Left ventricle myocardium inferior (tissue), 1 donor: Measurements from ENCODE around the gene GPHB5. TPM values are rescaled to one million over a fixed set of nuclear protein-coding genes. Genes with fewer than 3 reads are reported as not detected.
A peak's percentile ranks its signal among the peaks of the same experiment; 100 is the strongest.

Experiments
- DNase-seq: peaks from one replicate; pipeline ENCODE4 v3.0.0-alpha.2; 2020
- H3K27ac ChIP-seq: fragments of 200-600 bp; replicated peaks from 2 replicates; pipeline ENCODE4 v1.8.0; 2021
- H3K27me3 ChIP-seq: fragments of 200-600 bp; 2 replicates; pipeline ENCODE4 v1.8.0; 2021; ENCODE audit warnings: low read depth
- H3K36me3 ChIP-seq: fragments of 200-600 bp; 2 replicates; pipeline ENCODE4 v1.8.0; 2021
- H3K4me1 ChIP-seq: fragments of 200-600 bp; 2 replicates; pipeline ENCODE4 v1.8.0; 2021
- H3K4me3 ChIP-seq: fragments of 200-600 bp; 2 replicates; pipeline ENCODE4 v1.8.0; 2021; ENCODE audit warnings: mild to moderate bottlenecking, moderate library complexity
- H3K9me3 ChIP-seq: fragments of 200-600 bp; replicated peaks from 2 replicates; pipeline ENCODE4 v1.8.0; 2021
- CTCF ChIP-seq: fragments of 200-600 bp; IDR thresholded peaks from 2 replicates; pipeline ENCODE4 v1.8.0; 2021; ENCODE audit warnings: antibody characterized with exemption, mild to moderate bottlenecking, borderline replicate concordance
- intact Hi-C: fragments of 100-400 bp; cut with micrococcal nuclease; formaldehyde crosslinking; loops from one replicate; pipeline ENCODE4 v1.11.0; 2022
- total RNA-seq: library from RNA; stranded (reverse); fragmentation: NEBNext Ultra II Directional; extraction: Animal tissue kit (Norgen Biotek cat#: 25700); gene quantifications from one replicate; pipeline ENCODE4 v1.2.1, GENCODE V29; 2021
- donor health status: DM: no; HTN: yes; CAD: no; lungs with severe emphysema.

Gene GPHB5
- total RNA-seq, 1 donor from 2014 or later, result not detected

GRCh38 chr14:63300854-63301253 is 17.9 kb downstream of the GPHB5 start:
- peak overlapping the region; percentile 2 for H3K27ac ChIP-seq
- intact Hi-C loops, result no loop called here
- H3K4me1 ChIP-seq, result peaks cover 15% of the 10 kb centered on the region
- H3K27me3 ChIP-seq, result no peaks in the 10 kb centered on the region
- peaks cover 14% of the 10 kb centered on the region for H3K9me3 ChIP-seq
- no peak for TF ChIP-seq CTCF
- no peak for DNase-seq
- H3K36me3 ChIP-seq, result no peaks in the 10 kb centered on the region
- no peak overlapping the region for H3K4me3 ChIP-seq

DNA sequence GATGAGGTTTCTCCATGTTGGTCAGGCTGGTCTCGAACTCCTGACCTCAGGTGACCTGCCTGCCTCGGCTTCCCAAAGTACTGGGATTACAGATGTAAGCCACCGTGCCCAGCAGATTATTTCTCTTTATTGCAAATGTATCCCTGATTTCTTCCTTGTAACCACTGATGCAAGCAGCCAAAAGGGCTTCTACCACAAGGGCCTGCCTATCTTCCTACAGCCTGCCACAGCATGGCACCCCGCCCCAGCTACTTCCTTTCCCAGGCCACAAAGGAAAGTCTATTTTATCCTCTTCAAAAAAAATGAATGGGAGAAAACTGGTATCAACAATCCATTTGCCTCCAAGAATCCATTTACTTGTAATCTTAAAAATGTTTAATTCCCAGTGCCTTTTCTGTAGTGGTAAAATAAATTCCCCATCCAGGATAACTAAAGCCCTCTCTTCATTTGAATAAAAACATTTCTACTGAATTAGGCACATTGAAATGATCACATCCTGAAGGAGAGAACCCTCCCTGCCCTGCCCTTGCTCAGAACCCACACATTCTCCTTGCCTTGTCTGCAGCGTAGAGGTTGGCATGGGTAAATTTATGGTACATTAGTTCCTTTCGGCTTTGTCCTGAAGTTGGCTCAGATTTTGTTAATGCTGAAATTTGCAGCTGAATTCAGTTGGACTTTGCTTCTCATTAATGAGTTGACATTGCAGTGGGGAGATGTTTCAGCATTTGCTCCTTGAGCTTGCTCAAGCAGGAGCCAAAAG is 19.2 kb downstream of the GPHB5 start:
- Histone ChIP-seq H3K4me3 (no peak overlapping the region), H3K9me3 (peaks cover 11% of the 10 kb centered on the region), H3K27me3 (no peaks in the 10 kb centered on the region), H3K4me1 (peaks cover 19% of the 10 kb centered on the region), H3K27ac (no peak overlapping the region), H3K36me3 (no peaks in the 10 kb centered on the region)
- intact Hi-C loops, result no loop called here
- DNase-seq, result no peak
- TF ChIP-seq CTCF, result no peak

GRCh38 chr14:63297372-63298063 is 21.2 kb downstream of the GPHB5 start:
- intact Hi-C loops, result no loop called here
- TF ChIP-seq CTCF, result no peak
- H3K27ac ChIP-seq, result no peak overlapping the region

GRCh38 chr14:63296060-63296563 is 22.6 kb downstream of the GPHB5 start:
- H3K27ac ChIP-seq, result peak overlapping the region; percentile 64
- DNase-seq, result no peak
- H3K36me3 ChIP-seq, result peaks cover 26% of the 10 kb centered on the region
- H3K9me3 ChIP-seq, result peaks cover 18% of the 10 kb centered on the region
- no peaks in the 10 kb centered on the region for H3K27me3 ChIP-seq
- H3K4me1 ChIP-seq, result peaks cover 19% of the 10 kb centered on the region
- H3K4me3 ChIP-seq, result peak overlapping the region; percentile 29
- intact Hi-C loops, result no loop called here
- TF ChIP-seq CTCF, result no peak

More at GRCh38 chr14:63297372-63298063, 21.2 kb downstream of the GPHB5 start:
- Histone ChIP-seq H3K9me3 (peaks cover 18% of the 10 kb centered on the region), H3K4me3 (no peak overlapping the region), H3K27me3 (no peaks in the 10 kb centered on the region), H3K4me1 (peaks cover 19% of the 10 kb centered on the region), H3K36me3 (peaks cover 11% of the 10 kb centered on the region)
- DNase-seq, result no peak

DNA sequence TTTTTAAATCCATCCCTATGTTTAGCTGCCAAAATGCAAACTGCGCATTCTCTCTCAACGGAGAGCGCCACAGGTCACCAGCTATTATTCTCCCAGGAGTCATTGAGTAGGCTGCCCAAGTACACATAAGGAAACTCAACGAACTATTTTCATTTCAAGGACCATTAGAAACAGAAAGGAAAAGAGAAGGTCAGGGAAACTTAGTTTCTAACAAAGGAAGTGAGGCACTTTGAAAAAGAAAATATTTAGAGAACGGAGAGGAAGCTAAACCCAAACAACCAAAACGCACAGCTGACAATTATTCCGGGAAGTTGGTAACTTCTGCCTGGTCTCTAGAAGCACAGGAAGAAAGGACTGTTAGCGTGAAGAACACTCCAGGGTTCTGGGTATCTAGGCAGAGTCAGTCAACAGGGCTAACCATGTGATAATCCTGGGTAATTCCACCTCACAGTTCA is 23.5 kb downstream of the GPHB5 start:
- Histone ChIP-seq H3K36me3 (peaks cover 30% of the 10 kb centered on the region), H3K27me3 (no peaks in the 10 kb centered on the region), H3K9me3 (peaks cover 18% of the 10 kb centered on the region), H3K4me3 (peak overlapping the region; percentile 29), H3K27ac (peak overlapping the region; percentile 64), H3K4me1 (peaks cover 19% of the 10 kb centered on the region)
- intact Hi-C loops, result no loop called here
- no peak for DNase-seq
- TF ChIP-seq CTCF, result no peak
